Measurements from ENCODE around the gene PEX26.
A peak's percentile ranks its signal among the peaks of the same experiment; 100 is the strongest.
"Not testable (repeated sequence)": the region's sequence is repeated elsewhere in the genome, so short reads cannot be mapped to it uniquely, and the experiment has no call there.

Gene PEX26

GRCh38 chr22:18101536-18101935, 23.7 kb downstream of the PEX26 start:
- DNase-seq, result no peak

- no peak for DNase-seq
These were observed 25.9 kb downstream of the PEX26 start for GRCh38 chr22:18103527-18104269.

- DNase-seq, result no peak
These were observed 26.8 kb downstream of the PEX26 start for GRCh38 chr22:18104566-18104965.

- not testable (repeated sequence) for DNase-seq
These were observed 28.2 kb downstream of the PEX26 start for GRCh38 chr22:18105981-18106380.

- DNase-seq, result not testable (repeated sequence)
These were observed 29.0 kb downstream of the PEX26 start for GRCh38 chr22:18106550-18107341.

- no peak for DNase-seq
These were observed 30.4 kb downstream of the PEX26 start for GRCh38 chr22:18108187-18108586.

- DNase-seq, result peak in 1 of 3 experiments; percentile 20
These were observed 31.8 kb downstream of the PEX26 start for GRCh38 chr22:18109410-18110193.

GRCh38 chr22:18110194-18110953, 32.6 kb downstream of the PEX26 start, which contains the start of gene TUBA8:
TSS of gene TUBA8 (plus strand) at chr22:18110809. CDS start at chr22:18110866, 57 bp downstream.
- peak in 2 of 3 experiments; percentile 74 to 77 for DNase-seq

- no peak for DNase-seq
These were observed 33.4 kb downstream of the PEX26 start for GRCh38 chr22:18110954-18111758.

GRCh38 chr22:18111759-18112330, 34.1 kb downstream of the PEX26 start:
- DNase-seq, result no peak

- no peak for DNase-seq
These were observed 34.6 kb downstream of the PEX26 start for GRCh38 chr22:18112440-18112839.

GRCh38 chr22:18113680-18114394, 36.0 kb downstream of the PEX26 start:
- no peak for DNase-seq

- peak in 1 of 3 experiments; percentile 33 for DNase-seq
These were observed 36.7 kb downstream of the PEX26 start for GRCh38 chr22:18114495-18114894.

- no peak for DNase-seq
These were observed 37.3 kb downstream of the PEX26 start for GRCh38 chr22:18114976-18115652.

GRCh38 chr22:18115906-18116371, 38.1 kb downstream of the PEX26 start:
- no peak for DNase-seq

- DNase-seq, result no peak
These were observed 38.8 kb downstream of the PEX26 start for GRCh38 chr22:18116634-18117033.

GRCh38 chr22:18118345-18118915, 40.6 kb downstream of the PEX26 start:
- DNase-seq, result no peak

GRCh38 chr22:18119409-18120110, 41.8 kb downstream of the PEX26 start:
- DNase-seq, result no peak

- DNase-seq, result no peak
These were observed 43.1 kb downstream of the PEX26 start for GRCh38 chr22:18120857-18121256.

All from NCI-H1417 (cell line).